Common myeloid progenitor, CD34-positive (primary cell): ENCODE measurements around the gene SIRT2. TPM values are rescaled to one million over a fixed set of nuclear protein-coding genes. Genes with fewer than 3 reads are reported as not detected.

ENCODE experiments used
- CTCF ChIA-PET: fragments of 350-600 bp; sonication (Branson Sonifier 250); formaldehyde crosslinking; loops from one replicate; lab custom pipeline; 2021; ENCODE audit warnings: antibody characterized with exemption; lab: Charles Lee
- POLR2A ChIA-PET: fragments of 350-600 bp; sonication (Branson Sonifier 250); formaldehyde crosslinking; loops from one replicate; lab custom pipeline; 2021; ENCODE audit warnings: antibody characterized with exemption; lab: Charles Lee
- DNase-seq, 3 donors: peaks; one replicate each; pipeline versions ENCODE4 v3.0.0 to v3.0.0-alpha.2; 2013
- H3K27ac ChIP-seq, 2 experiments: 1 replicate in 1 of 2; 2 replicates in 1 of 2; pipeline ENCODE4 v1.7.0; 2013; ENCODE audit warnings: inconsistent platforms in 2 of 2, low read length in 2 of 2, mild to moderate bottlenecking in 2 of 2, low read depth in 1 of 2, moderate library complexity in 1 of 2; ENCODE audit not compliant: severe bottlenecking in 2 of 2, insufficient read depth in 1 of 2, poor library complexity in 1 of 2
- H3K27me3 ChIP-seq, 5 experiments: replicated peaks in 2 of 5; 1 replicate in 3 of 5; 2 replicates in 2 of 5; pipeline versions ENCODE4 v1.6.1 to v1.7.0; 2013; ENCODE audit warnings: low read length in 4 of 5, mild to moderate bottlenecking in 2 of 5, moderate library complexity in 2 of 5, inconsistent platforms in 1 of 5; ENCODE audit not compliant: insufficient read depth in 5 of 5, control insufficient read depth in 4 of 5
- H3K36me3 ChIP-seq, 4 experiments: 1 replicate in 2 of 4; 2 replicates in 2 of 4; pipeline versions ENCODE4 v1.6.1 to v1.7.0; 2013; ENCODE audit warnings: low read length in 3 of 4, control low read depth in 1 of 4, mild to moderate bottlenecking in 1 of 4; ENCODE audit not compliant: control insufficient read depth in 4 of 4, insufficient read depth in 4 of 4
- H3K4me1 ChIP-seq, 4 experiments: 1 replicate in 3 of 4; 2 replicates in 1 of 4; pipeline versions ENCODE4 v1.6.1 to v1.7.1; 2013; ENCODE audit warnings: low read length in 3 of 4, mild to moderate bottlenecking in 3 of 4, control low read depth in 1 of 4, inconsistent platforms in 1 of 4, moderate library complexity in 1 of 4; ENCODE audit not compliant: control insufficient read depth in 4 of 4, insufficient read depth in 4 of 4; ENCODE audit errors: control extremely low read depth in 1 of 4
- H3K4me3 ChIP-seq, 7 experiments: 1 replicate in 4 of 7; 2 replicates in 3 of 7; pipeline versions ENCODE4 v1.5.1 to v1.7.0; 2013; ENCODE audit warnings: mild to moderate bottlenecking in 7 of 7, low read length in 6 of 7, moderate library complexity in 6 of 7, inconsistent platforms in 2 of 7, low read depth in 2 of 7, control low read depth in 1 of 7; ENCODE audit not compliant: insufficient read depth in 4 of 7, control insufficient read depth in 1 of 7; ENCODE audit errors: extremely low read depth in 1 of 7
- H3K9me3 ChIP-seq, 5 experiments: 1 replicate in 4 of 5; 2 replicates in 1 of 5; pipeline versions ENCODE4 v1.6.1 to v1.7.1; 2013; ENCODE audit warnings: low read length in 4 of 5, mild to moderate bottlenecking in 2 of 5, inconsistent platforms in 1 of 5, low read depth in 1 of 5, moderate library complexity in 1 of 5; ENCODE audit not compliant: control insufficient read depth in 4 of 5, insufficient read depth in 2 of 5; ENCODE audit errors: control extremely low read depth in 1 of 5
- WGBS: methylation state at CpG from one replicate; pipeline ENCODE4 v1.1.5; 2013; ENCODE audit not compliant: insufficient coverage; 5-methylcytosine and 5-hydroxymethylcytosine counted together
- polyA plus RNA-seq: library from polyadenylated mRNA; unstranded; fragments of 120-200 nt; gene quantifications from one replicate; pipeline ENCODE4 v1.2.1, GENCODE V29; 2013

The SIRT2 gene
- polyA plus RNA-seq = 33.0 TPM

- ChIA-PET POLR2A (interaction anchor here (0.6 to 1.1 kb wide), 4 partner anchors 48 to 169 kb away, joined by 3 to 5 read pairs (median 4); partner anchors contain the start of gene ECH1), CTCF (interaction anchor here (0.6 to 1.4 kb wide), 3 partner anchors 31 to 53 kb away, joined by 3 read pairs; partner anchors contain the start of genes MRPS12 and SARS2)
- Histone ChIP-seq H3K9me3 (no peaks in the 10 kb centered on the region), H3K36me3 (peaks cover 2 to 7% (median 7%) of the 10 kb centered on the region in 4 experiments), H3K27ac (peak within 1 kb of the TSS; percentile 88 to 96), H3K4me3 (peak within 1 kb of the TSS; percentile 60 to 95 (median 83)), H3K4me1 (peaks cover 0 to 31% (median 24%) of the 10 kb centered on the region in 4 experiments), H3K27me3 (no peaks in the 10 kb centered on the region)
- DNase-seq = peak; percentile 100
- WGBS = under 1% methylated on average over 63 of the region's 64 CpGs
These were observed at the start of gene SIRT2, which contains the start of gene NFKBIB for GRCh38 chr19:38899447-38900201. TSS of gene SIRT2 (minus strand) at chr19:38899618. CDS start at chr19:38899521, 97 bp downstream. TSS of gene NFKBIB (plus strand) at chr19:38899969. CDS start at chr19:38900033, 64 bp downstream.

- ChIA-PET CTCF (interaction anchor here (0.7 to 1.5 kb wide), 2 partner anchors 13 to 16 kb away, joined by 3 to 4 read pairs; partner anchors contain the start of genes MRPS12 and SARS2), POLR2A (no interaction called here)
- WGBS = 87% methylated on average over 7 of the region's 11 CpGs
- Histone ChIP-seq H3K4me1 (peaks cover 0 to 10% (median 5%) of the 10 kb centered on the region in 4 experiments), H3K27ac (no peak overlapping the region), H3K4me3 (no peak overlapping the region), H3K36me3 (no peaks in the 10 kb centered on the region), H3K27me3 (peaks cover 0 to 17% (median 5%) of the 10 kb centered on the region in 5 experiments), H3K9me3 (no peaks in the 10 kb centered on the region)
- DNase-seq = peak in 2 of 3 donors; percentile 25 to 32
These were observed 47.0 kb upstream of the SIRT2 start for GRCh38 chr19:38946229-38947010.

- Histone ChIP-seq H3K4me3 (no peak overlapping the region), H3K4me1 (peaks cover 0 to 10% (median 5%) of the 10 kb centered on the region in 4 experiments), H3K36me3 (no peaks in the 10 kb centered on the region), H3K27me3 (peaks cover 0 to 15% (median 5%) of the 10 kb centered on the region in 5 experiments), H3K9me3 (no peaks in the 10 kb centered on the region), H3K27ac (no peak overlapping the region)
- POLR2A ChIA-PET = no interaction called here
- DNase-seq = no peak
- 100% methylated on average over 1 of the region's 3 CpGs for WGBS
- CTCF ChIA-PET = no interaction called here
These were observed 46.3 kb upstream of the SIRT2 start for GRCh38 chr19:38945562-38946228.

- WGBS = 95% methylated on average over 7 of the region's 12 CpGs
- Histone ChIP-seq H3K36me3 (no peaks in the 10 kb centered on the region), H3K4me1 (peaks cover 0 to 9% (median 3%) of the 10 kb centered on the region in 4 experiments), H3K27ac (no peak overlapping the region), H3K4me3 (no peak overlapping the region), H3K27me3 (peaks cover 0 to 8% (median 2%) of the 10 kb centered on the region in 5 experiments), H3K9me3 (no peaks in the 10 kb centered on the region)
- ChIA-PET POLR2A (no interaction called here), CTCF (no interaction called here)
- no peak for DNase-seq
These were observed 45.6 kb upstream of the SIRT2 start for GRCh38 chr19:38944981-38945506.

- no peak overlapping the region for H3K27ac ChIP-seq
- WGBS = 97% methylated on average over 13 of the region's 20 CpGs
- POLR2A ChIA-PET = interaction anchor here (0.6 kb wide), 1 partner anchor 306 kb away, joined by 3 read pairs; no protein-coding TSS in a partner anchor
- DNase-seq = no peak
- H3K4me3 ChIP-seq = no peak overlapping the region
- CTCF ChIA-PET = no interaction called here
- no peaks in the 10 kb centered on the region for H3K36me3 ChIP-seq
- H3K4me1 ChIP-seq = peaks cover 0 to 11% (median 3%) of the 10 kb centered on the region in 4 experiments
- H3K9me3 ChIP-seq = no peaks in the 10 kb centered on the region
- no peaks in the 10 kb centered on the region for H3K27me3 ChIP-seq
These were observed 43.2 kb upstream of the SIRT2 start for GRCh38 chr19:38942471-38943181.

- Histone ChIP-seq H3K27me3 (no peaks in the 10 kb centered on the region), H3K9me3 (no peaks in the 10 kb centered on the region), H3K36me3 (no peaks in the 10 kb centered on the region), H3K27ac (no peak overlapping the region), H3K4me1 (peaks cover 0 to 11% (median 3%) of the 10 kb centered on the region in 4 experiments), H3K4me3 (no peak overlapping the region)
- POLR2A ChIA-PET = no interaction called here
- DNase-seq = no peak
- CTCF ChIA-PET = no interaction called here
- 100% methylated on average over 2 of the region's 2 CpGs for WGBS
These were observed 42.6 kb upstream of the SIRT2 start for GRCh38 chr19:38941979-38942378.
